K562 (cell line): ENCODE measurements around the gene ARHGAP30. TPM values are rescaled to one million over a fixed set of nuclear protein-coding genes. Genes with fewer than 3 reads are reported as not detected.

Experiments used
- DPF2 ChIP-seq: fragments of 450-650 bp; IDR thresholded peaks from 2 replicates; pipeline ENCODE4 v1.6.1; 2016
- E2F6 ChIP-seq, 2 experiments: IDR thresholded peaks; 2 replicates each; pipeline ENCODE4 v1.6.1; 2011; ENCODE audit warnings: borderline replicate concordance in 1 of 2, control low read depth in 1 of 2, low read depth in 1 of 2, low read length in 1 of 2, mild to moderate bottlenecking in 1 of 2, mixed read lengths in 1 of 2, moderate library complexity in 1 of 2; ENCODE audit not compliant: insufficient read depth in 1 of 2, insufficient read length in 1 of 2, poor library complexity in 1 of 2, severe bottlenecking in 1 of 2; ENCODE audit errors: extremely low read depth in 1 of 2
- EHMT2 ChIP-seq: fragments of 450-650 bp; IDR thresholded peaks from 2 replicates; pipeline ENCODE4 v1.6.1; 2018; ENCODE audit warnings: antibody characterized with exemption
- HCFC1 ChIP-seq: IDR thresholded peaks from 2 replicates; pipeline ENCODE4 v1.6.1; 2012; ENCODE audit warnings: low read depth, low read length, improper control_type of control experiment
- HDAC3 ChIP-seq: fragments of 450-650 bp; IDR thresholded peaks from 2 replicates; pipeline ENCODE4 v1.6.1; 2018; ENCODE audit warnings: borderline replicate concordance, mild to moderate bottlenecking, moderate library complexity; ENCODE audit not compliant: partially characterized antibody
- HLTF ChIP-seq: fragments of 450-650 bp; IDR thresholded peaks from 2 replicates; pipeline ENCODE4 v1.6.1; 2016
- NBN ChIP-seq: fragments of 450-650 bp; IDR thresholded peaks from 2 replicates; pipeline ENCODE4 v1.6.1; 2016; ENCODE audit warnings: low read depth, mild to moderate bottlenecking
- NCOA1 ChIP-seq: fragments of 450-650 bp; IDR thresholded peaks from 2 replicates; pipeline ENCODE4 v1.6.1; 2016; ENCODE audit warnings: low read depth
- PML ChIP-seq: IDR thresholded peaks from 2 replicates; pipeline ENCODE4 v1.6.1; 2012; ENCODE audit warnings: low read length, inconsistent platforms
- TAF7 ChIP-seq: fragments of 450-650 bp; IDR thresholded peaks from 2 replicates; pipeline ENCODE4 v1.6.1; 2016; ENCODE audit warnings: missing genetic modification characterization, missing compliant biosample characterization
- TBP ChIP-seq: optimal IDR thresholded peaks from 2 replicates; pipeline ENCODE3; 2011; ENCODE audit warnings: low read depth, low read length, improper control_type of control experiment
- ZBTB40 ChIP-seq, 2 experiments: fragments of 450-650 bp in 1 of 2; sonication (generic) in 1 of 2; formaldehyde crosslinking in 1 of 2; IDR thresholded peaks; 2 replicates each; pipeline versions ENCODE4 v1.7.1 to v1.9.0; 2016 to 2022; ENCODE audit warnings: inconsistent platforms in 1 of 2, mild to moderate bottlenecking in 1 of 2, missing genetic modification reagents in 1 of 2
- ZBTB43 ChIP-seq: sonication (generic); formaldehyde crosslinking; IDR thresholded peaks from 2 replicates; pipeline ENCODE4 v1.8.0; 2023; ENCODE audit warnings: mild to moderate bottlenecking, missing genetic modification reagents
- polyA plus RNA-seq, 8 experiments: library from polyadenylated mRNA; depleted of rRNA in 4 of 8; stranded (reverse) in 5 of 8; unstranded in 3 of 8; fragments of >200 nt; fragmentation: Nextera tagmentation in 2 of 8; fragmentation: Illumina TruSeq in 1 of 8; extraction: Ambion mirVana in 2 of 8; extraction: Trizol in 1 of 8; gene quantifications; 2 replicates each; pipeline versions ENCODE4 v1.2.1 to v1.2.3, GENCODE V29; 2011 to 2014; ENCODE audit warnings: inconsistent platforms in 1 of 8, missing spikeins in 1 of 8
- total RNA-seq, 7 experiments: library from RNA; depleted of rRNA in 6 of 7; stranded (reverse); fragments of >200 nt in 6 of 7; fragmentation: Illumina TruSeq in 2 of 7; extraction: Trizol in 2 of 7; gene quantifications; 2 replicates each; pipeline versions ENCODE4 v1.2.1 to v1.2.3, GENCODE V29; 2011 to 2021; ENCODE audit warnings: low replicate concordance in 1 of 7

ARHGAP30 gene
- total and polyA plus RNA-seq, 9 of the 15 experiments (the other 6 are each of a cell fraction or from before 2014, with no cell fraction given): 0.01 to 0.73 (median 0.12) TPM

- peak; percentile 80 to 93 for TF ChIP-seq E2F6 (IDR thresholded peaks at IDR 0.05; ENCODE audit: borderline replicate concordance in 1 of 2, extremely low read depth in 1 of 2, insufficient read depth in 1 of 2, insufficient read length in 1 of 2, low read depth in 1 of 2, low read length in 1 of 2, poor library complexity in 1 of 2, severe bottlenecking in 1 of 2)
- peak; percentile 77; the same call in 1 of the 2 replicates for TF ChIP-seq NBN
- peak; percentile 70 for TF ChIP-seq PML
- TF ChIP-seq ZBTB43: no peak
- peak; percentile 40 for TF ChIP-seq HCFC1
- TF ChIP-seq EHMT2: 0 out of 2 replicates have a peak, but pooled peaks have one; percentile 53
- peak; percentile 71; the same call in 1 of the 2 replicates for TF ChIP-seq TAF7 (tag)
- peak; percentile 78; the same call in 1 of the 2 replicates for TF ChIP-seq HLTF
- peak; percentile 36; the same call in 1 of the 2 replicates for TF ChIP-seq NCOA1
- peak; percentile 51 for TF ChIP-seq HDAC3
- TF ChIP-seq ZBTB40 (IDR thresholded peaks at IDR 0.05): peak; percentile 32
- no peak for TF ChIP-seq ZBTB40 (CRISPR knock-in tag; IDR thresholded peaks at IDR 0.05)
- TF ChIP-seq TBP: peak; percentile 64
- TF ChIP-seq DPF2: peak; percentile 34; the same call in 1 of the 2 replicates
Observed at GRCh38 chr1:161021165-161021969, 48.3 kb downstream of the ARHGAP30 start (continued).
